Stimulated activated CD4-positive, alpha-beta T cell treated with anti-CD3 and anti-CD28 coated beads, Interleukin-1b, Interleukin-23, amount 100 ng/mL, for 4 hours (primary cell): Measurements from ENCODE around the gene RASL11B.

Experiments
- DNase-seq, 2 donors: peaks; one replicate each; pipeline ENCODE4 v3.0.0-alpha.2; 2020; ENCODE audit warnings: low read depth in 2 of 2

RASL11B gene

DNA sequence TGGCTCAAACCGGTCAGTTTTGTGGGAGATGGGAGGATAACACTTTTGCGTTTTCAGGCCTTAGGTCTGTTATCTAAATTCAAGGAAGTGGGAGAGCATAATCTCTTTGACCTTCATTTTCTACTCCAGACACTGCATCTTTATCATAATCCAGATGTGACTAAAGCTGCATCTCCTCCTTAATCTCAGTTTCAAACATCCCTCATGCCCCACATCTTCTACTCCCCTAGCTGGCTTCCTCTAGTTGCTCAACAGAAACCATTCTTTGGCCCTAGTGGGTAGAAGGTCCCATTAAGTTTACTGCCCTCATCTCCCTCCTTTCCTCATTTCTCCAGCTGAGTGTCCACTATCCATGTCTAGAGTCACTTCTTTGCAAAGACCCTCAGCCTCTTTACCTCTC is 18.8 kb upstream of the RASL11B start:
- DNase-seq = no peak

DNA sequence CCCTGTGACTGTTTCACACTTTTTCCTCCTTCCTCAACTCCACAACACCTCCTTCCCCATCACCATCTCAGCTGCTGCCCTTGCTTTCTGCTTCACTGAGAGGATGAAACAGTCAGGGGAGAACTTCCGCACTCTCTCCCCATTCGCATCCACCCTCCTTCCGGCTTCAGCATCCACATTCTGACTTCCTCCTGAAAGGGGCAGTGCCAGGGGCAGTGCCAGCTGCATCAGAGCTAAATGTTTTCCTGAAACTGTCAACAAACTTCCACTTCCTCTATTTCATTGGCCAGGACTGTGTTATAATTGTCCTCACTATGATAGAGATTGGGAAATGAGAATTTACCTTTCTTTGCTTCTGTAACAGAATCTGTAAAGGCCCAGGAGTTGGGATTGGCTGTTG is 18.2 kb upstream of the RASL11B start:
- no peak for DNase-seq

- DNase-seq = no peak
Observed at GRCh38 chr4:52844596-52844995, 17.5 kb upstream of the RASL11B start.

- DNase-seq = no peak
Observed at GRCh38 chr4:52846502-52846901, 15.6 kb upstream of the RASL11B start.

DNA sequence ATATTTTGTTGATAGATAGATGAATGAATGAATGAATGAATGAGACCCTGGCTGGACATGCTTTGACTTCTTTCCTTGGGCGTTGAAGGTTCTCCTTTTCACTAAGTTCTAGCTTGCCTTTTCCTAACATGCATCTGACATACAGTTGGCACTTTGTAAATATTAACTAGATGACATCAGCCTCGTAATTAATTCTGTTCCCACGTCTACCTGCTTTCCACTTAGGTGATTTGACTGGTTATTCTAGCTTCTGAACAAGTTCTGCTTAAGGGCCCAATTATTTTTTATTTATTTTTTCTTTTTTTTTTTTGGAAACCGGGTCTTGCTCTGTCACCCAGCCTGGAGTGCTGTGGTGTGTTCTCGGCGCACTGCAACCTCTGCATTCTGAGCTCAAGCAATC is 13.9 kb upstream of the RASL11B start:
- DNase-seq = no peak

- no peak for DNase-seq
Observed at GRCh38 chr4:52850406-52851124, 11.6 kb upstream of the RASL11B start.

DNA sequence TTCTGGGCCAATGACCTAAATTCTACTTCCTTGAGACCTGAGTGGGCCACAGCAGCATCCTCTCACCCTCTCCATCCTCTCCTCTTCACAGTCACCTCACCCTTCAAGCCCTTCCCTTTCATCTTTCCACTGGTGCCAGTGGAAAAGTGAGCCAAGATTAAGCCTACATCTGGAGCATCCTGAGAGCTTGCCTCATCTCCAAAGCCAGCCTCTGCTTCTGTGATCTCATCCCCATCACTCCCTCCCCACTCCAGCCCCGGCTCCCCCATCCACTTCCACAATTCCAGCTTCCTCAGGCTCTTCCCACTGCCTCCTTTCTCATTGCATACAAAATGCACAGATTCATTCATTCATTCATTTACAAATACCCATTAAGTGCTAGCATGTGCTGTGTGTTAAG is 10.1 kb upstream of the RASL11B start:
- no peak for DNase-seq

DNA sequence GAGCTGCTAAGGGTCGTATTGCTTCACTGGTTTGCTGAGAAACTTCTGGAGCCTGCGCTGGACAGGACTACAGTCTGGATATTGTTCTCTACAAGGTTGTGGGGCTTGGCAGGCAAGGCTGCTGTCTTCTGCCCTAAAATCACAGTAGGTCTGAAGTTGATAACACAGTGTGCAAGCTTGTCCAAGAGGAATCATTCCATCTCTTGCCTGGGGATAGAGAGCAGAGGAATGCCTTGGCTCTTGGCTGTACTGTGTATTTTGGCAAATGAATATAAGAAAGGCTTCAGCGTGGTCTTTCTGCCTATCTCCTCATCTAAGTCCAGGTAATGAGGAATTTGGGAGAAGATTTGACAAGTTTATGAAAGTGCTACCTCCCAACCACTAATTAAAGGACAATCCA is 9.4 kb upstream of the RASL11B start:
- no peak for DNase-seq

DNA sequence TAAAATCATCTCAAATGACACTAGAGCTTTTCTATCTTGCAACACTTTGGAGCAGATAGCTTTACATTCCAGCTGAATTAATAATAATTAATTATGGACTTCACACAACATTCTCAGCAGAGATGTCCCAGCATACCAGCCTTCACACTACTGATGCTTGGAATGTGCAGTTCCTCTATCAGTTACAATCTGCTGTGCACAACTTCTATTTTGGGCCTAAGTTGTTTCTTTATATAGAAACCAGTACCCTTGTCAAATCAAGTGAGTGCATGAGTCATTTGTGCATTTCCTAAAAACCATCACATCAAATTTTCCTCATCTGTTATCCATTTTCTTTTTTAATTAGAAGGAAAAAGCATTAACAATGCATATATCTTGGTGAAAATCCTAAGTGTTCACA is 8.8 kb upstream of the RASL11B start:
- DNase-seq = no peak

- DNase-seq = no peak
Observed at GRCh38 chr4:52856801-52857200, 5.3 kb upstream of the RASL11B start.

DNA sequence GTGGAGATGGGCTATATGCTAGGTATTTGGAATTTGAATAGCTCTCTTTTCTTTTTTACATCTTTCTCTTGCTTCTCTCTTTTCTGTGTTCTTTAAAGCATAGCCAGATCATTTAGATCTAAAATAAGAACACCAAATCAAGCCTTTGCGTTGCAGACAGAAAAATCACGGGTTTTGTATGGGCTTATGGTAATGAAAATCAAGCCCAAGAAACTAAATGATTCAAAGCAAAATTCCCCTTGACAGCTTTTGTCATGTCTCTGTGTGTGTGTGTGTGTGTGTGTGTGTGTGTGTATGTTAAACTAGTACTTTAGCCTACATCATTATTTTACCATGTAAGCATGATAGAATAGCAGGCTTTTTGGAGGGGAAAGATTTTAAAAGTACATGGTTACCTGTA is 1.8 kb upstream of the RASL11B start:
- DNase-seq = no peak

DNA sequence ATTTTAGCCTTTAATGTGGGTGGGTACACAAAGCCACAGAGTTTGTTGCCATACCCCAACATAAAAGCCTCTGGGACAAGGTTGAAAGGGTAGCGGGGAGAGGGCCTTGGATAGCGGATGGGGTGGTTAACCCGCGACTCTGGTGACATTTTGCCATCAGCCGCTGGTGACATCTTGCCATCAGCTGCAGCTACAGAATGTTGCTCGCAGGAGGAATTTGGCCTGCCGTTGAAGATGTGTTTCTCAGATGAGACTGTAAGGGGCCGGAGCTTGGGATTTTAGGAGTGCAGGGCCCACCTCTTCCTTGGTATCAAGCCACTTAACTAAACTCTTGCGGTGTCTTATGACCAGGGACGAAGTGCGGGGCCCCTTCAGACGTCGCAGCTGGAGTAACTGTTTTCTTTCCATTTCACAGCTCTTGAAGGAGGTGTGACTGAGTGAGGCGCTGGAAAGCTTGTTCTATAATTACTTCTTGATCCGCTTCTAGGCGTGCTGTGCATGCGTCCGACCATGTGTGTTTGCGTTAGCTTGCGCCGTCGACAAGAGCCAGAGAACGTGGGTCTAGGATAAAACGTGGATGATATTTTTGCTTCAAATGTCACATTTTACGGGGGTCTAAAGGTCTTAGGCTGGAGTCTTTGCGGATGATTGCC is 820 bp upstream of the RASL11B start:
- DNase-seq = no peak

DNA sequence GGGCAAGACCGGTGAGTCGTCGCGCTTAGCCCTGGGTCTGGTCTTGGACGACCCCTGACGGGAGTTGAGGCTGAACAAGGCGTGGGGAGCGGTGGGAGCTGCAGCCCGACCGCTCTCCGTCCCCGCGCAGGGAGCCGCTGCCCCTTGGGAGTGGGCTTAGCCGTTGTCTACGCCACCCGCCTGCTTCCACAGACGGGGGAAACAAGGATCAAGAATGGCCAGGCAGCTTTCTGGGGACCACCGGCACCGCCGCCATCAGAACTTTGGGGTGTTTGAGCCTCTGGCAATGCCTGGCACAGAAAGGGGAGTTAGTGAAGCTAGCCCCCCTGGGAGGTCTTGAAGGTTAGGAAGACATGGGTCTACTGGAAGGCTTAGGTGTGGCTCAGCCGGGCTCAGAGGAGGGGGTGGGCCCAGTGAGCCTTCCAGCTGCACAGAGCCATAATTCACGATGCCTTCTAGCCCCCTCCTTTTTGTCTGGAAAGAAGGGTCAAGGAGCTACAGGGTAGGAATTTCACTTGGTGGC is 583 bp downstream of the RASL11B start:
- no peak for DNase-seq

DNA sequence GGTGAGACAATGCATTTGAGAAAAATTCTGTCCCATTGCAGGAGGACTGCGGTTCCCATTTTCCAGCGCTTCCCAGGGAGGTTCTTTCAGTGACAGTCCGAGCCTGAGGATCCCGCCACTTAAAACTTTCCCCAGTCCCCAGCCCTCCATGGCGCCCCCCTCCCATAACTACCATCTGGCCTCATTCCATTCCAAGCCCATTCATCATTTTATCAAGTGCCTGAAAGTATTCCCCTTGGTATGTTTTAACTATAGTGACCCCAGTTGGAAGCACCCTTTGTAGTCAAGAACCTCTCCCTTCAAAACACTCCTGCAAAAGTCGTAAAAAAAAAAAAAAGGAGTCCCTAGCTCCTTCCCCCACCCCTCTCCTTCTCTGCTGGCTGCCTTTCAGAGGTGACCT is 1.2 kb downstream of the RASL11B start:
- no peak for DNase-seq

DNA sequence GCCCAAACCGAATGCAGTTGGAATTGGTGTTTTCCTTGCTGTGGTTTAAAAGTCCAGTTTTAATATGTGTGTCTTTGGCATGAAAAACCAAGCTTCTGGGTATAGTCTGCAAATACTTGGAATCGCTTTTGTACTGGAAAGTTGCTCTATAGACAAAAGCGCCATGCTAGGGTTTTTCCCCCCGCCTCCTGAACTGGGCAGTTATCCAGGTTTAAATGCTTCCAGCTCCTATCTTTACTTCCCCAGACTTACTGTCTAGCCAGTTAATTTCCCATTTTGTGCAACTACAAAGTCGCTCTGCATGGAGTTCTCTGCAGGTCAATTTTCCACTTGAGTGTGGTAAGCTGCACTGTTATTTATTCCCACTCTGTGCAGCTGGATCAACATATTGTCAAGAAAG is 2.7 kb downstream of the RASL11B start:
- DNase-seq = no peak

GRCh38 chr4:52865300-52865699 is 3.2 kb downstream of the RASL11B start:
- no peak for DNase-seq

GRCh38 chr4:52866734-52867133 is 4.6 kb downstream of the RASL11B start:
- DNase-seq = no peak

DNA sequence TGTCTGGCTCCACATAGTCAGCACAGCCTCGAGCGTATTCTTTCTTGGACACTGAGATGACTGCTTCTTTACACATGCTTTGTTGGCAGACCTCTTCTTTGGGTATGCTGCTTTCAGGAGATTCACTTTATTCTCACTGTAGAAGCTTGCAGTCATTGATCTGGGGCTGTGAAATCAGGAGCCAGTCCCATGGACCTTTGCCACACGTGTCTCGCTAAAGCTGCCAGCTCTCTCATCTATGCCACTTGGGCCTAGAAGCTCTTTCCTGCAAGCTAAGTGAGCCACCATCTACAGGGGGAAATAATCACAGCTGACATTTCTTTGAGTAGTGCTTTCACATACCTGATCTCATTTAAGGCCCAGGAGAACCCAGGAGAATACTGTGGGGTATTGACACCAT is 5.0 kb downstream of the RASL11B start:
- no peak for DNase-seq

DNA sequence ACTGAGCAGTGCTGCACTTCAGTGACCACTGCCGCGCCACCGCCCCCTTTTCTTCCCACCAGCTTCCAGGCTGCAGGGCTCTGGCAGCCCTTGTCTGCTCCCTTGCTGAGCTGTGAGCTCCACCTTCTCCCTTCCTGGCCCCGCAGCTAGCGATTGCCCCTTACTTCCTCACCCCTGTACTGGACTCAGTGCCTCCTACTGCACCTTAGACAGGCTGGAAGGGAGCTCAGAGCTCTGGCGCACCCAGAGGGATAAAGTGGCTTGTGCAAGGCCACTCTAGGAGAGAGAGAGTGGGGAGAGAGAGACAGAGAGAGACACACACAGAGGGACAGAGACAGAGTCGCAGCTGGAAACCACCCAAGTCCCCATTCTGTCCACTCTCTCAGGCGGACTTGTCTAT is 6.0 kb downstream of the RASL11B start:
- no peak for DNase-seq

DNA sequence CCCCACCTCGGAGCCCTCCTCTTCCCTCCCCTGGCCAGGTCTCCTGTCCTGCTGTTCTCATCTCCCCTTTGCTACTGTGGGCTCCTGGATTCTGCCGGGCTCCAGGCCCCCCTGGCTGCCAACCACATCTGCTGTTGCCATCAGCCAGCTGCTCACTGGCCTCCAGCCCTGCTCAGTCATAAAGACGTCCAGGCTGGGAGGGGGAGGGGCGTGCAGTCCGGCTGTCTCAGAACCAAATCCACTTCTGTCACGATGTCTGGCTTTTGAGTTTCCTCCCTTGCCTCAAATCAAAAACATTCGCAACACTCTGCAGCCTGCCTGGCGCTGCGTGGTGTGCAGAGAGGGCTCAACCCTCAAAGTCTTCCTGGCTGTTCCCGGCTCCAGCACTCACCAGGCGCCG is 7.1 kb downstream of the RASL11B start:
- no peak for DNase-seq

DNA sequence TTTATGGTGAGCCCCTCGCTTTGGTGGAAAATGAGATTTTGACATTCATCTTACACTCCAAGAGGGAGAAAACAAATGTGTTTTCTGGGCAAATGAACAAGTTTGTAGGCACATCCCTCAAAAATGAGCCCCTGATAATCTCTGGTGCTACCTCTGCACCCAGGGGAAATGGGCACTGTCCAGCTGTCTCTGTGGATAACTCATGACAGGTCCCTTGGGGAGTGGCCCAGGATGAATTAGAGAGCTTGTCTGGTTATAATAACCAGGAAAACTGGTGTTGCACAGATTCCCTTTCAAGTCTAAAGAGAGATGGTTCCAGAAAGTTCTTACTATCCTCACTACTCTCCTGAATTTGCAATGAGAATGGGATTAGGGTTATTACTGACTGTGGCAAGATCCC is 7.5 kb downstream of the RASL11B start:
- no peak for DNase-seq

DNA sequence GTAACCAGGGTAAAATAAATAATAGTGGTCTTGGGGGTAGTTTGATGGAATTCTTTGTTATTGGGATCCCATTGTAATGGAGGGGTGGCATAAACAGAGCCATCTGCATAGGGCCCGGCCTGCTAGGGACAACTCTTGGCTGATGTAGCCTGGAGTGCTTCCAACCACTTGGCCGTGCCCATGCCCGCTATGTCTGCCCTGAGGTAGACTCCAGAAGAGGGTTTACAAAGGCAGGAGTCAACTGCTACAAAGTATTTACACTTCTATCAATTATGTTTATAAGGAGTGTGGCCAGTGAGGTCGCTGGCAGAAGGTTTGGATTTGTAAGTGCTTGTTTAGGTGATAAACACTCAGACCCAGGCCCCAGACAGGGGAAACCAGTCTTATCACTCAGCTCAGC is 8.1 kb downstream of the RASL11B start:
- no peak for DNase-seq

DNA sequence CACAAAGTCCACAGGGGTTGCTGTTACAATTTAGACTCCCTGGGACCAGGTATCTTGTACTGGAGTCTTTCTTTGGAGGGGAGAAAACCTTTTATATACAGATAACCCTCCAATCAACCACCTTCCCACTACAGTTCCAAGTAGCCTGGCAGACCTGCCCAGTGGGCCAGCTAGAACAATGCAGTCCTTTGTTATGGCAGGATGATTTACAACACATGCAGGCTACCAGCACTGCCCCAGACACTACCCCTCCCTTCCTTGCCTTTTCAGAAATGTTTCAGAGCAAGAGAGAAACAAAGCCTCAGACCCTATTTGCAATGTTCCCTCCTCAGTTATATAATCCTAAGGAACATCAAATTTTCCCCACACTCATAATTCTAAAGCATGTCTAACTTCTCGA is 11.1 kb downstream of the RASL11B start:
- no peak for DNase-seq
